SJSA1 (cell line): ENCODE measurements around the gene FZD4. TPM values are rescaled to one million over a fixed set of nuclear protein-coding genes. Genes with fewer than 3 reads are reported as not detected.

Source experiments
- DNase-seq, 2 experiments: peaks; one replicate each; pipeline ENCODE4 v3.0.0-alpha.2; 2015 to 2020; ENCODE audit warnings: low spot score in 2 of 2, low read depth in 1 of 2
- H3K27ac ChIP-seq: fragments of 250-450 bp; sonication (Bioruptor Pico); 2 replicates; pipeline ENCODE4 v1.5.1; 2020; ENCODE audit warnings: mild to moderate bottlenecking, moderate library complexity
- H3K27me3 ChIP-seq: fragments of 250-450 bp; sonication (Bioruptor Pico); replicated peaks from 2 replicates; pipeline ENCODE4 v1.5.1; 2020; ENCODE audit warnings: mild to moderate bottlenecking, moderate library complexity
- H3K36me3 ChIP-seq: fragments of 250-450 bp; sonication (Bioruptor Pico); 2 replicates; pipeline ENCODE4 v1.5.1; 2020; ENCODE audit warnings: mild to moderate bottlenecking
- H3K4me1 ChIP-seq: fragments of 250-450 bp; sonication (Bioruptor Pico); replicated peaks from 2 replicates; pipeline ENCODE4 v1.6.1; 2021; ENCODE audit warnings: mild to moderate bottlenecking
- H3K4me3 ChIP-seq: fragments of 250-450 bp; sonication (Bioruptor Pico); 2 replicates; pipeline ENCODE4 v1.5.1; 2020; ENCODE audit warnings: mild to moderate bottlenecking
- H3K9me3 ChIP-seq: fragments of 250-450 bp; sonication (Bioruptor Pico); replicated peaks from 2 replicates; pipeline ENCODE4 v1.5.1; 2020; ENCODE audit warnings: mild to moderate bottlenecking
- total RNA-seq: library from RNA; depleted of rRNA; stranded (reverse); fragments of >200 nt; shearing (Covaris generic); gene quantifications from 2 replicates; pipeline ENCODE4 v1.2.3, GENCODE V29; 2014; rRNA removed

FZD4 gene
- total RNA-seq, 1 experiment from 2014 or later: 1.6 TPM

DNA sequence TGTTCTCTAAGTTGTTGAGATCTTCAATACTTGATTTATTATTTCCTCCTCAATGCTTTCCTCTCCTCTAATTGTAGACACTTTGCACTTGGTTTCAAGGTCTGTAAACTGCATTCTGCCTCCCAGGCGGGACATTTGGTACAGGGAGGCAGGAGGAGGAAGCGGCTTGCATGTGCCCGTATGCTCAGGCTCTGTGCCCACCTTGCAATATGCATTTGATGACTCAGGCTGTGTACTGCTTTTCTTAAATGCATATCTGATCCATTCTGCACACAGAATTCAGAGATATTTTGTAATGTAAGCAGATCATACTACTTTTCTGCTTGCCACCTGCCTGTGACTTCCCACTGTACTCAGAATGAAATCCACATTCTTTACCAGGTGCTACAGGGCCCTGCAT lies 55.0 kb downstream of the FZD4 start:
- no peak overlapping the region for H3K27ac ChIP-seq
- no peaks in the 10 kb centered on the region for H3K27me3 ChIP-seq
- H3K36me3 ChIP-seq: no peaks in the 10 kb centered on the region
- no peak overlapping the region for H3K4me3 ChIP-seq
- no peaks in the 10 kb centered on the region for H3K9me3 ChIP-seq
- DNase-seq: no peak
- H3K4me1 ChIP-seq: no peaks in the 10 kb centered on the region

- Histone ChIP-seq H3K27ac (no peak overlapping the region), H3K36me3 (no peaks in the 10 kb centered on the region), H3K9me3 (no peaks in the 10 kb centered on the region), H3K4me3 (no peak overlapping the region), H3K27me3 (no peaks in the 10 kb centered on the region), H3K4me1 (no peaks in the 10 kb centered on the region)
- DNase-seq: no peak
Observed at GRCh38 chr11:86898689-86899088, 56.5 kb downstream of the FZD4 start.

DNA sequence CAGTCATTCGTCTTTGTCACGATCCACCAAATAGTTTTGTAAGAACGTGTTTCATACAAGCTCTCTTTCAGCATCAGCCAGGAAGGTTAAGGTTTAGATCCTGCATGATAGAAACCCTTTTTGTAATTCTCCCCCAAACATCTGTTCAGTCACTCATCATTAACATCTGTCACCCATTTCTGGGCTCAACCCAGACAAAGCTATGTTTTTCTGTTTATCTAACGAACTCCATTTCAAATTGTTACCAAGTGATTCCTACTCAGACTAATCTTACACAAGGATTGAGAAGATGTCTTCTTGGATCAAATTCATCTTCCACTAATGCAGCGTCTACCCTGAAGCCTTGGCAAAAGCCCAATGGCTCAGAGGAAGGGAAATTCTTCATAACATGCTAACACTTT lies 58.8 kb downstream of the FZD4 start:
- H3K27me3 ChIP-seq: no peaks in the 10 kb centered on the region
- DNase-seq: no peak
- no peak overlapping the region for H3K27ac ChIP-seq
- H3K36me3 ChIP-seq: no peaks in the 10 kb centered on the region
- no peak overlapping the region for H3K4me3 ChIP-seq
- no peaks in the 10 kb centered on the region for H3K4me1 ChIP-seq
- H3K9me3 ChIP-seq: no peaks in the 10 kb centered on the region

Other genes starting within 250 kb of the FZD4 start
- gene PRSS23, start 154.9 kb downstream of the FZD4 start, total RNA-seq: 54.6 and 71.6 TPM in 2 replicates
- 6.0 and 6.4 TPM in 2 replicates for gene TMEM135, start 82.5 kb upstream of the FZD4 start, total RNA-seq